NCI-H510A treated with DMSO at 0.1 percent for 48 hours (cell line): ENCODE results near the gene PID1.
"Not testable (repeated sequence)": the region's sequence is repeated elsewhere in the genome, so short reads cannot be mapped to it uniquely, and the experiment has no call there.

Experiments
- DNase-seq: peaks from one replicate; lab custom pipeline; 2025; lab: John Stamatoyannopoulos, UW

Gene PID1

DNA sequence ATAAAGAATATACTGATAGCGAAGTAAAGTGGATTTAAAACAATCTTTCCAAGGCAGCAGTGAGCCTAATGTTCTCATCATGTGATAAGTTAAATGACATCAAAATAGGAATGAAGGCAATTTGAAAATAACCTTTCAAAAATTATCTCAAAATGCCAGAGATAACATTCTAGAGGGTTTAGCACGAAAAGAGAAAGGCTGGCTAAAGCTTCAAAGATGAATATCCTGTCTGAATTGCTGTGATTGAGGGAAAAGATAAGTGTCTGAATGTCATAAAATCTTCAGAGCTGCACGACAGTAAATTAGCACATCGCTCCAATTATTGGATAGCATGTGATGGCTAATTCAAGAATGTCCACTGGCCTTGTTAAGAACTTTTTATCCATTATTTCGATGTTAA, 159.3 kb downstream of the PID1 start:
- no peak for DNase-seq

DNA sequence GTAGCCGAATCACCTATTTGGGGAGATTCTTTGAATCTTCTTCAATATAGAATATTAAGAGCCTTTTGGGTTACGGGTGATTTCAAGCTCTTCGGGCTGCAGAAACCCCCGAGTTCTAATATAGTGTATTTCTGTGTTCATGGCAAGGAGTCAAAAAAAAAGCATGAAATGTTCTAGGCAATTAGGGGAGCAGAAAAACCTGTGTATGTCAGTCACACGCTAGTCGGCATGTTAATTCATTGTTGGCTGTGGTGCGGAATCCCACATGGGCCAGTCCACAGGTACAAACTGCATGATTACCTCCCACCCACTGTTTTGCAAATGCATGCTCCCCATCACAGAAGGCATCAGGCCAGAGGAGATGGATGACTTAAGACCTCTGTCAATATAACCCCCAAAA, 161.9 kb downstream of the PID1 start:
- DNase-seq: no peak

DNA sequence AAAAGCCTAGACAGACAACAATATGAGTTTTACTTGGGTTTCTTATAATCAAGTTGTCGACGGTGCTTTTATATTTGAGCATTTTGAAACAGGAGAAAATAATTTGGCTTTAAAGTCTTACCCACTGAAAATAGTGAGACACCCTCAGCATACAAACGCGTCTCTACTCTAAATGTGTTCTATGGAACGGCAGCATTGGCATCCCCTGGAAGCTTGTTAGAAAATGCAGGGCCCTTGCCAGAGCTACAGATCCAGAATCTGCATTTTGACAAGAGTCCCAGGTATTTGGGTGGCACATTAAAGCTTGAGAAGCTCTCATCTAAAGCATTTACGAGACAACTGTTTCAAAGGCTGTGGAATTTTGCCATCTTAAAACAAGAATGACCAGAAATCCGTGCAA, 163.5 kb downstream of the PID1 start:
- no peak for DNase-seq

DNA sequence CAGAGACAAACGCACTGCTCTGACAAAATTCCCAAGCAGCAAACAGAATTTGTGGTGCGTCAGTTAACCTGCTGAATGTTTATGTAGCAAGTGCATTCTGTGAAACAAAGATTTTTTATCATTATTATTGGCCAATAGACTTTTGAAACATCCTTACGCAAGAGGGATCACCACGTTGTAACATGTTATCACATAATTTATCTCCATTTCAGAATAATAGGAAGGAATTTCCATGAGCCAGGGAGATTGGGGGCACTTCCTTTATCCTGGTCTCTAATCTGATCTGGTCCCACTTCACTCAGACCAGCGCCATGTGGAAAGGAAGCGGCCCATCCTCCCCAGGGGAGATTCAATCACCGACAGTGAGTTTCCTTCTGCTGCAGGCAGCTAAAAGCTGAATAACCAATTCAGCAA, 166.1 kb downstream of the PID1 start:
- no peak for DNase-seq

DNA sequence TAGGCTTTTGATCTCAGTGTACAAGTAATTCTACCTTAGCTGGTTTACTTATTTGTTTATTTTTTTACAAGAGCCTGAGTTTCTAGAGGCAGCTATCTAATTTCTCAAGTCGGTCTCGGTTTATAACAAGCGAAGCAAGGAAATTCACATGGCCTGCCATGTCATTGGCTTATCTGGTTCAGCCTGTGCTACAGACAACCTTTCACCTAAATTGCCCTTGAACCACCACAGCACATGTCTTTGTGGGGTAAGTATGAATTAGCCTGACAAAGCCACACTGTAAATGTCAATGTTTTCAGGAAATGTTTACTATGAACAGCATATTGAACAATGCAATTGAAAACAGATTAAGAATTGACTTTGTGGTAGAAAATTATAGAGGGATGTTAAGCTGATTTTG, 167.1 kb downstream of the PID1 start:
- no peak for DNase-seq

DNA sequence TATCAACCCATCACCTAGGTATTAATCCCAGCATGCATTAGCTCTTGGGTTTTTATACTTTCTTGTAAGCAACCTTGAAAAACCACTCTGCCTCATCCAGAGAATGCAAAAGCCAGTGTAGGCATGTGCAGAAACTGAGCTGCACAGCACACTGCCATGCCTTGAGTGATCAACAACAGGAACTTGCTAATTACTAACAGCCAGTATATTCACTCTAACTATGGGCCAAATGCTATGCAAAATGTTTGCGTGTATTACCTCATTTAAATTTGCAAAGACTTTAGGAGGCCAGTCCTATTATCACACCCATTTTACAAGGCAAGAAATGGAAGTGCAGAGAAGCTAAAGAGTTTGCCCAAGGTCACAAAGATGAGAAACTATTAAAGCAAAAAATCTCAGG, 169.8 kb downstream of the PID1 start:
- no peak for DNase-seq

DNA sequence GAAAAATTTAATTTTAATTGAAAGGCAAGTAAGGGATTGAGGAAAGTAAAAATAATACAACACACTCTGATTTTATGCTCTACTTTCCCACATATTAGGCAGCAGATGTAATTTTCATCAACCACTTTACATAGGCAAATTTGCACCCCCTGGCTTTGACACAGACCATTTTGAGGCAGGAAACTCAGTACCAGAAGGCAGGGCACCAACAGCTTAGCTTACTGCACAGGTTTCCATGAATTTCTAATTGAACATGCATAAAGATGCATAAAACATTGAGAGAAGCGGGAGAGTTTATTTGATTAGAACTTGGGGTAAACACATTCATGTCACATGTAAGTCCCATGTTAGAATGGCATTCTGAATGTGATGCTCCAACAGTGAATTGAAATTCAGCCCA, 171.9 kb downstream of the PID1 start:
- DNase-seq: no peak

DNA sequence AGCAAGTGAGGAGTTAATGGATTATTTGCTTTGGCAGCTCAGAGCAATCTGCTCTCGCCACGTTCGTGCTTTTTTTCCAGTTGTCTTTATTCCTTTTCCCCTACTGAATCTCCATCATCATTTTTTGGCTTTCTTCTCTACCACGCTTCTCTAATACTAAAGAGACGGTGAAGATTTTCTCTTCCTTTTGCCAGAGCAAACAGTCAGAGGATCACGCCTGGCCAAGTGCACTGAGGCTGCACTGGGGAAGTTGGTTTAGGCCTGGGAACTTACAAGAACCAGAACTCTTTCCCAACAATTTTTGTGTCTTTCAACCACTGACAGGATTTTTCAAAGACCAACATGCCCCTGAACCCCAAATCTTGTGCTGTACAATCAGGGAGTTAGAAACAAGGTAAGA, 172.3 kb downstream of the PID1 start:
- DNase-seq: no peak

DNA sequence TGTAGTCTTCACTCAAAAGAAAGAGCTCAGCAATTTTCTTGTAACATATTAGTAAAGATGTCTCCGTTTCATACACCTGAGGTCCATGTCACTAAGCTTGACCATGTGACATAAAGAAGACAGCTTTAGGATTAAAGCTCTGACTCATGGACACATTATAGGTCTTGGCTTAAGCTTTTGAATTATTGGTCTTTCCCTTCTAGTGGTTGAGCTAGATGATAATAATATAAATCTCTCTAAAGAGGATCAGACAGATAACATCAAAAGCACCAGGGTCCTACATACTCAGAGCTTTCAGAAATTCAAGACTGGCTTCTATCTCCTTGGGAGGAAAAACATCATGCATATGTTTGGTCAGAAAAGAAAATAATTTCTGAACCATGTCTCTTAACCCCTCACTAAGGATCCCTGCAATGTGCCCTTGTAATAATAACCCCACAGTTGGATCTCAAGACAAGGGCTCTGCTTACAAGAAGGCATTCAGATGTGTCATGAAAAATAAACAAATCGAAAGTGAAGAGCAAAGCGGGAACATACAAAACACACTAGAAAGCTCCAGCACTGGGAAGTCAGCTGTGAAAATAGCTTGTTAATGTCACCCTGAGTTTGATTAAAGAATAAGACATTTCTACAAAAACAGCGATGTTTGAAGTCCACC, 174.5 kb downstream of the PID1 start:
- peak; percentile 16 for DNase-seq

DNA sequence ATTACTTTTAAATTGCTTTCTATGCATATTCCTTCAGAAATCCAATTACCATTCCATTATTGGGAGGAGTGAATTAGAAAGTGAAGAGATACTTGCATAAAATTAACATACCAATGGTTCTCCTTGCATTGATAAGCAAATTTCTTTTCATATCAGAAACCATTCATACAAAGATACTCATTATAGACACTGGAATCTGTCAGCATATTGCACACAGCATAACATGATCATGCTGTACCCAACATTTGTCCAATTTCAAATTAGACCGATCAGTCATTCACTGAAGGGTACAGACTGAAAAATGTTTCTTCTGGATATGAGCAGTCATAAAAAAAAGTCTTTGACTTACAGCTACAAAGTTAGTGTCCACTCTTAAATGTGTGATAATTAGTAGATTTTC, 175.6 kb downstream of the PID1 start:
- DNase-seq: no peak

DNA sequence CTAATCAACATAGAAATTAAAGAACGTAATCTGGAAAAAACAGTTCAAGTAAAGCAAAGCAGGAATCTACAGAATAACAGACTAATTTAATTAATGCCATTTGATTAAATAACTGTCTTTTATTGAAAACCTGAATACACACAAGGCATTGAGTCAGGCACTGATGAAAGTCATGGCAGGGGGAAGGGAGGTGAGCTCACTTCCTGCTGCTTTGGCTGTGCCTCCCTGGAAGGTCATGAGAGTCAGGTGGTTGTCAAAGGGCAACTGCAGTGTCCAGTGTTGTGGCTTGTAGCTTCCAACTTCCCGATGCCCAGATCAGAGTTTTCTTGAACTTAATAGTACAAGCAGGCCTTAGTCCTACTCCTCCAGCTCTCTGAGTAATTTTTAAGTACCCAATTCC, 180.9 kb downstream of the PID1 start:
- no peak for DNase-seq

DNA sequence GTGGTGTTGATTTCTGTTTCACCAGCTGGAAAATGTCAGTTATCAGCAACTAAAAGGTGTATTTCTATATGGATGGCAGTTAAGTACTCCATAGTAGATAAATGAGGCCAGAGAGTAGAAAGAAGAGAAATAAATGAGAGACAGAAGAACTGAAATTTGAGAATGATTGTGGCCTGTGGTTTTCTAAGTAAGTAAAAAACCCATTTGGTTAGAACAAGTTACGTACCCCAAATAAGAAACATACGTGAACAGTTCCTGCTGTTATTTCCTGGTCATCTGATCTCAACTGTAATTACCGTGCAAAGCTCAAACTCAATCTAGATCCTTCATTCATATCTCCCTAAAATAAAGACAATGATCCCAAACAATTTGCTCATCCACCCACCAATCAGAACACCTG, 181.3 kb downstream of the PID1 start:
- no peak for DNase-seq

DNA sequence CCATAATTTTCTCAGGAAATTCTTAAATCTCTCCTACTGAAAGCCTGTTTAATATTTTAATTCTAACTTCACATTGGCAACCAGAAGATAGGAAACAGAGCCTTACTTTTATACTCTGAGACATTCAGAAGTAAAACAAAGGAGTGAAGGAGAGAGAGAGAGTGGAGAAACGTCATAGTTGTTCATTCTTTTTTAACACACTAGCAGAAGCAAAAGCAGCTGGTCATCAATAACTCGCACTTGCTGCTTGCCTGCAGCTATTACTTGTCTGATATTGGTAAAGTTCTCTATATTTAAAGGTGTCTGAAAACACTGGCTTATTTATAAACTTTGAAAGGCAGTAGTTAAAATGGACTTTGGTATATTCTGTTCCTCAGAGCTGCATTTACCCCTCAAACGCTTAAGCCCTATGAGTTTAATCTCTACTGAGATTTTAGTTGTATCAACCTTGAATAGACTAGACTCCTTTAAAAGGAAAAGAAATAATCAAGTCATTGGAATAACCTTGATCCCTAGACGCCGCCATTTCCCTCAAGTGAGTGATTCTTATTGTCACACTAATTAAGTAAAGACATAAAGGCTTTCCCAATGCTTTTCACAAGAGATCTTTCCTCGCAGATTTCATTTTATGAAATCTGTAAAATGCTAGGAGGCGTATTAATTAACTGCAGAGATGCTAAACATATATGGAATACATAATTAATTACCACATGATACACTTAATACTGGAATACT, 182.0 kb downstream of the PID1 start:
- DNase-seq: no peak

DNA sequence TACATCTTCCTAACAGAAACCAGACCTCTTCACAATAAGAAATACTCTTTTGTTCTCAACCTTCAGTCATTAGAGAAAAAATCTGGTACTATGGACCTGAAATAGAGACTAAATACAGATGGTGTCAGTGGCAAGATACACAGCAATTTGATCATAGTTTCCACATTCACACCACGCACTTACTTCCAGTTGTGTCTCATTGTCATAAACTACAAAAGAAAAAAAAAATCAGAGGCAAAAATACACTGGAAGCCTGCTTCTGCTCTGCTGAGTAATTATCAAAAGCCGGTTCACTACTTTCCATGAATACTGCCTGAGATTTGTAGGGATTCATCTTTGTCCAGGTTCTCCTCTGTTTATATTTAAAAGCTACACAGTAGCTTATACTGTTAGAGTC, 182.6 kb downstream of the PID1 start:
- DNase-seq: no peak

DNA sequence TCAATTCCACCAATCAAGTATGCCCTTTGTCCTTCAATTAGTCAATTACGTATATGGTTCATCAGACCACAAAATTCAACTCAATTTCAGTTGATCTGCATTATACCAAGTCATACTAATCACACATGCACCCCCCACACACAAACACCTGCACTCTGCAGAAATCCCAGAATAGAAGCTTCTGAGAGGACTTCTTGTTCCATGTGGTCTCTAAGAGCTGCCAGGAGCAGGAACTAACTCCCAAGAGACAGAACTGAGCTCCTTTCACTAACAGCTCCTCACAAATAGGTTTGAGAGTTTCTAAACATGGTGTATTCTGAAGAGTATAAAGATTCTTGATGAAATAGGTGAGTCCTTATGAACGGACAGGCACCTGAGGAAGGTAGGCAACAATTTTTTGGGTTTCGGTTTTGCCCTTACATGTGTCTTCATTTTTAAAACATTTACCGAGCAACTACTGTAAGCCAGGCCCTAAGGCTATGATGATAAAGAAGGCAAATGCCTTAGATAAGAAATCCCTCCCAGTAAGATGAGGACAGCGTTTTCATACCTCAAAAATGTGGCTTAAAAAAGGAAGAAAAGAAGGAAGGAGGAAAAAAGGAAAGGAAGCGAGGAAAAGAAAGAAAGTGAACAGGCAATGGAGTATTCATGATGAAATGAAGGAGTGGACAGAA, 183.1 kb downstream of the PID1 start:
- no peak for DNase-seq

DNA sequence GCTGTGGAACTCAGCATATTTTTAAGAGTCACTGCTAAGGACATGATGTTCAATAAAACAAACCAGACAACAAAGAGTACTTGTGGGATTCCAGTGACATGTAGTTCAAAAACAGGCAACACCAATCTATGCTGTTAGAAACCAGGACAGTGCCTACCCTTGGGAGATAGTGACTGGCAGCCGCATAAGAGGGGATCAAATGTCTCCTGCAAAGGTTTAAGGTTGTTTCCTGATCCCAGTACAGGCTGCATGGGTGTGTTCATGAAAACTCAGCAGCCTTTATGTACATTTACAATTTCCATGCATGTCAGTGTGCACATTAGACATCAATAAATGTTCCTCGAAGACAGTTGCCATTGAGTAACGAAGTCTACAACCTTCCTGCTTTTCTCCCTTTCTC, 183.8 kb downstream of the PID1 start:
- DNase-seq: peak; percentile 9

DNA sequence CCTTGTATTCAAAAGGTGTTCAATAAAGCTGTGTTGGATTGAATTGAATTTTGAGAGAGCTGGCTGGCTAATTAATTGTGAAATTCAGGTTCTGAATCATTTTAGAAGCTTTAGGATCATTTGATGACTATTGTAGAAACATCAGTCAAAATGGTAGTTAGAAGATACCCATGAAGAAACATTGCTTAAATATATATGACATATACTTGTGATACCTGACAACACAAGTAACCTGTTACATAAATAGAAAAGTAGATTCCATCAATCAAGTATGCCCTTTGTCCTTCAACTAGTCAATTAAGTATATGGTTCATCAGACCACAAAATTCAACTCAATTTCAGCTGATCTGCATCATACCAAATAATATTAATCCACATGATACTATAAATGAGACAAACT, 185.6 kb downstream of the PID1 start:
- DNase-seq: no peak

DNA sequence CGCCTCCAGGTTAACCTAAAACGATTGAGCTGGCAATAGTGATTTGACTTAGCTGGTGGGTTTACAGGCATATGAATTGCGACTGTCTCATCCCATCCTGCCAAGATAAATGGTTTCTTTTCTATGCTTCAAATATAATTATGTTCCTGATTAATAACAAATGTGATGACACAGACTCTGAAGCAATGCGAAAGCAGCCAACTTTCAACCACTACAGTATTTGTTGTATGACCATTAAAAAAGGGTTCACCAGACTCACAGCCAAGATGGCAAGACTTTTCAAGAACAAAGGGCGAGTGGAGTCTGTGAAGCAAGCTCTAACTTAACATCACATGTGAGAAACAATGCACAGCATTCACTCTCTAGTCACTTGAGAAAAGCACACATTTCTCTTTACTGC, 186.6 kb downstream of the PID1 start:
- DNase-seq: no peak

DNA sequence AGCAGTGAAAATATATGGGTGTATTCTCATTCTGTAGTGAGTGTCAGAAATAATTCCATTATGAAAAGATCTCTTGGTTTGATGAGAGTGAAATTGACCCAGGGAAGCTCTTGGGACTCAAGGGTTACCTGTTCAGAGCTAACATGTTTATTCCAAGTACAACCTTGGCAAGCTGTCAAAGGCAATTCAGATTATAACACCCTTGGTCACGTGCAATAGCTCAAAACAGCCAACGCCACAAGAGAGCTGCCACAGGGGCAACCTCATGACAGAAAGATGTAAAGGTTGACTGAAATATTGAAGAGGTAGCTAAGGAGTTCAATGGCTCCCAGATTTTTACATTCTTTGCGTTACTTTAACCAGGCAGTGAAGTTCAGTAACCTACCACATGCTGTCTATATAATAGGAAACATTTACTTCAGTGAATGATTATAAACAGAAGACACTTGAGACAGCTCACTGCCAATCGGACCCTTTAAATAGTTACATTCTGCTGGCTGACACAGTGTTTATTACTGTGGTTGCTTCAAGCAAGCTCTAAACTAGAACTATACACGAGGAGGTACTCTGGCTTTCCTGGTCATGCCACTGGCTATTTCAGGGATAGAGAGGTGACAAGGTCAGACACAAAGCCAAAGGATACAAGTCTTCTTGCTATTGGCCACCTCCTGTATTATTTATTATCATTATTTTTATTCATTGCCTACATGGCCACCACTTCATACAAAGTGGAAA, 187.3 kb downstream of the PID1 start:
- peak; percentile 95 for DNase-seq

DNA sequence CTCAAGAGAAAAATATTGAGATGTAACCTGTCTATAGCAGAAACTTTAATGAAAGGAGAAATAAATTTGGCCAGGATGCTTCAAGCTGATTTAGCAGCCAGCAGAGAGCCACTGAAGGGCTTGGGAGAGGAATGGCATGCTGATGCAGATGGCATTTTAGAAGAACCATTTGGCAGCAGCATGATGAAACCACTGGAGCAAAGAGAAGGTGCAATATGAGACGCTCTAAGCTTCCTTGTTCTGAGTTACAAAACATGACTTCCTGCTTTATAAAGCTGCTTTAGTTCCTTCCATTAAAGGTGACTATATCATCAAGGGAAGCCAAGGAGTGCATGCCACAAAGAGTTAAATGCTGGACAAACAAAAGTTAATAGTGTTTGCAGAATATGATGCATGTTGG, 189.7 kb downstream of the PID1 start:
- DNase-seq: no peak

DNA sequence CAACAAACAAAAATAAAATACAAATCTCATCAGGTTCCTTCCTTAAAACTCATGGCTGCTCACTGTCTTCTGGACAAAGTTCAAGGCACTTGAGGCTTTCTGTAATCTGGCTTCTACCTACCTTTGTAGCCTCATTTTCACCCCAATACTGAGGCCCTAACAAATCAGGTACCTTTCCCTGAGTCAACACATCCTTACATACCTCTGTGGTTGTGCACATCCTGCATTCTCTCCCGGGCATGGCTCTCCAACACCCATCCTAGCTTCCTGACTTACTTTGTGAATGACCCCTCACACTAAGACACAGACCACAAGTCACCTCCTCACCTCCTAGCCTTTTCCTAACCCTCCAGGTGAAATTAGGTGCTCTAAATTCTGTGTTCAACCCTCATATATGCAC, 190.9 kb downstream of the PID1 start:
- no peak for DNase-seq

DNA sequence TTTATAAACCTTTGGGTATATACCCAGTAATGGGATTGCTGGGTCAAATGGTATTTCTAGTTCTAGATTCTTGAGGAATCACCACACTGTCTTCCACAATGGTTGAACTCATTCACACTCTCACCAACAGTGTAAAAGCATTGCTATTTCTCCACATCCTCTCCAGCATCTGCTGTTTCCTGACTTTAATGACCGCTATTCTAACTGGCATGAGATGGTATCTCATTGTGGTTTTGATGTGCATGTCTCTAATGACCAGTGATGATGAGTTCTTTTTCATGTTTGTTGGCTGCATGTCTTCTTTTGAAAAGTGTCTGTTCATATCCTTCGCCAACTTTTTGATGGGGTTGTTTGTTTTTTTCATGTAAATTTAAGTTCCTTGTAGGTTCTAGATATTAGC, 194.2 kb downstream of the PID1 start:
- not testable (repeated sequence) for DNase-seq

DNA sequence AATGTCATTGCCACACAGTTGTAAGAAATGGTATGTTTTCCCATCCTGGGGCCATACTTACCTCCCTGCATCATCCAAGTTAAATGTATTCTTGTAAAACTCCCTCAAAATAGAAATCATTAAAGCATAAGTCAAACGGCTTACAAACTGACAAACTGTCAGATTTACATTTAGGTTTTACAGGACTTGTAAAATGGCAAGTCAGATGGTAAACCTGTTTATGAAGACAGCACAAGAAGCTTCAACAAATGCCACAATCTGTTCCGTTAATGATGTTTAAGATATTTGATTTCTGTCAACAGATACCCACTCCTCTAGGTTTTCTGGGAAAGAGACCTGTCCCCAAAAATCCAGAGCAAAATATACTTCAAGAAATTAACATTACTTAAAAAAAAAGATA, 197.2 kb downstream of the PID1 start:
- no peak for DNase-seq
